ENCODE measurements around the gene ZNF772. TPM values are rescaled to one million over a fixed set of nuclear protein-coding genes. Genes with fewer than 3 reads are reported as not detected.
A peak's percentile ranks its signal among the peaks of the same experiment; 100 is the strongest.
"Not testable (repeated sequence)": the region's sequence is repeated elsewhere in the genome, so short reads cannot be mapped to it uniquely, and the experiment has no call there.

The ZNF772 gene
- polyA plus RNA-seq: 10 to 100 TPM in 1 of 4 donors, 1 to 10 TPM in 2, under 1 TPM in 1; 0.27 to 13.2 (median 2.2) TPM
- long read RNA-seq, donor 1, full-length matches to known transcripts: 4 of 4 reads
- long read RNA-seq, donor 1, partial matches to known transcripts: 0 of 4 reads
- long read RNA-seq, donor 1, other reads (novel, unspliced or antisense): 0 of 4 reads
- long read RNA-seq, donor 2: 0 reads
- long read RNA-seq, donor 3, partial matches to known transcripts: 0 of 2 reads
- long read RNA-seq, donor 3, other reads (novel, unspliced or antisense): 0 of 2 reads
- long read RNA-seq, donor 4: 0 reads
- long read RNA-seq, donor 5: 0 reads
- long read RNA-seq, donor 6, full-length matches to known transcripts: 3 of 3 reads
- long read RNA-seq, donor 6, partial matches to known transcripts: 0 of 3 reads
- long read RNA-seq, donor 6, other reads (novel, unspliced or antisense): 0 of 3 reads
- long read RNA-seq, donor 7, full-length matches to known transcripts: 3 of 21 reads
- long read RNA-seq, donor 7, partial matches to known transcripts: 18 of 21 reads
- long read RNA-seq, donor 7, other reads (novel, unspliced or antisense): 0 of 21 reads
- long read RNA-seq, donor 8: 0 reads
- long read RNA-seq, donor 9: 0 reads
- long read RNA-seq, donor 10: 0 reads

GRCh38 chr19:57477191-57478008 lies at the start of gene ZNF772:
ZNF772 (minus strand) TSS chr19:57477566; CDS start chr19:57477309, 257 bp downstream.
- 11 to 12% (median 11%) methylated on average over 38 of the region's 38 CpGs for WGBS, 3 donors
- FAIRE-seq: peak; percentile 10

GRCh38 chr19:57518021-57518420 lies 40.7 kb upstream of the ZNF772 start:
- not testable (repeated sequence) for H3K36me3 ChIP-seq (ENCODE audit: control insufficient read depth in 3 of 3, insufficient read depth in 2 of 3, low read depth in 1 of 3, low read length in 3 of 3); H3K4me1 ChIP-seq (ENCODE audit: control insufficient read depth in 3 of 3, insufficient read depth in 2 of 3, low read depth in 1 of 3, low read length in 2 of 3); FAIRE-seq; H3K27ac ChIP-seq (ENCODE audit: low read depth in 1 of 3, low read length in 2 of 3); H3K4me3 ChIP-seq (ENCODE audit: low read depth in 1 of 3, low read length in 3 of 3); H3K27me3 ChIP-seq (ENCODE audit: control insufficient read depth in 3 of 3, insufficient read depth in 3 of 3, low read length in 3 of 3); DNase-seq
- 87 to 92% (median 87%) methylated on average over 4 of the region's 4 CpGs for WGBS, 3 donors
- H3K9me3 ChIP-seq (ENCODE audit: control insufficient read depth in 2 of 2, insufficient read depth in 1 of 2, low read depth in 1 of 2, low read length in 1 of 2): peaks cover 1 to 29% of the 10 kb centered on the region in 2 donors

More at GRCh38 chr19:57477191-57478008, at the start of gene ZNF772:
- peak; percentile 93 to 97 for DNase-seq
- peaks cover 0 to 2% (median 0%) of the 10 kb centered on the region in 3 donors for H3K4me1 ChIP-seq (ENCODE audit: control insufficient read depth in 3 of 3, insufficient read depth in 2 of 3, low read depth in 1 of 3, low read length in 2 of 3)
- H3K4me3 ChIP-seq (ENCODE audit: low read depth in 1 of 3, low read length in 3 of 3): peak within 1 kb of the TSS; percentile 57 to 92 (median 65)
- H3K27ac ChIP-seq (ENCODE audit: low read depth in 1 of 3, low read length in 2 of 3): peak within 1 kb of the TSS in 2 of 3 donors; percentile 84 to 89
- no peaks in the 10 kb centered on the region for H3K27me3 ChIP-seq (ENCODE audit: control insufficient read depth in 3 of 3, insufficient read depth in 3 of 3, low read length in 3 of 3)
- peaks cover 16 to 28% (median 16%) of the 10 kb centered on the region in 3 donors for H3K36me3 ChIP-seq (ENCODE audit: control insufficient read depth in 3 of 3, insufficient read depth in 2 of 3, low read depth in 1 of 3, low read length in 3 of 3)
- peaks cover 16 to 54% of the 10 kb centered on the region in 2 donors for H3K9me3 ChIP-seq (ENCODE audit: control insufficient read depth in 2 of 2, insufficient read depth in 1 of 2, low read depth in 1 of 2, low read length in 1 of 2)

- Histone ChIP-seq H3K27ac (ENCODE audit: low read depth in 1 of 3, low read length in 2 of 3) (no peak overlapping the region), H3K4me1 (ENCODE audit: control insufficient read depth in 3 of 3, insufficient read depth in 2 of 3, low read depth in 1 of 3, low read length in 2 of 3) (no peaks in the 10 kb centered on the region), H3K9me3 (ENCODE audit: control insufficient read depth in 2 of 2, insufficient read depth in 1 of 2, low read depth in 1 of 2, low read length in 1 of 2) (peaks cover 3 to 34% of the 10 kb centered on the region in 2 donors), H3K36me3 (ENCODE audit: control insufficient read depth in 3 of 3, insufficient read depth in 2 of 3, low read depth in 1 of 3, low read length in 3 of 3) (peaks cover 2 to 5% (median 3%) of the 10 kb centered on the region in 3 donors), H3K4me3 (ENCODE audit: low read depth in 1 of 3, low read length in 3 of 3) (no peak overlapping the region), H3K27me3 (ENCODE audit: control insufficient read depth in 3 of 3, insufficient read depth in 3 of 3, low read length in 3 of 3) (no peaks in the 10 kb centered on the region)
- FAIRE-seq: no peak
- 88 to 94% (median 91%) methylated on average over 5 of the region's 5 CpGs for WGBS, 3 donors
- DNase-seq: no peak
Observed at GRCh38 chr19:57515255-57515654, 37.9 kb upstream of the ZNF772 start.

- Histone ChIP-seq H3K27ac (ENCODE audit: low read depth in 1 of 3, low read length in 2 of 3) (no peak overlapping the region), H3K4me1 (ENCODE audit: control insufficient read depth in 3 of 3, insufficient read depth in 2 of 3, low read depth in 1 of 3, low read length in 2 of 3) (no peaks in the 10 kb centered on the region), H3K27me3 (ENCODE audit: control insufficient read depth in 3 of 3, insufficient read depth in 3 of 3, low read length in 3 of 3) (no peaks in the 10 kb centered on the region), H3K36me3 (ENCODE audit: control insufficient read depth in 3 of 3, insufficient read depth in 2 of 3, low read depth in 1 of 3, low read length in 3 of 3) (peaks cover 2 to 5% (median 3%) of the 10 kb centered on the region in 3 donors), H3K9me3 (ENCODE audit: control insufficient read depth in 2 of 2, insufficient read depth in 1 of 2, low read depth in 1 of 2, low read length in 1 of 2) (peaks cover 3 to 35% of the 10 kb centered on the region in 2 donors), H3K4me3 (ENCODE audit: low read depth in 1 of 3, low read length in 3 of 3) (no peak overlapping the region)
- FAIRE-seq: no peak
- WGBS, 3 donors: 95 to 96% (median 95%) methylated on average over 6 of the region's 6 CpGs
- peak in 1 of 2 donors; percentile 25 for DNase-seq
Observed at GRCh38 chr19:57512845-57513244, 35.5 kb upstream of the ZNF772 start.

GRCh38 chr19:57511484-57511883 lies 34.1 kb upstream of the ZNF772 start:
- no peak for DNase-seq
- no peak for FAIRE-seq
- Histone ChIP-seq H3K9me3 (ENCODE audit: control insufficient read depth in 2 of 2, insufficient read depth in 1 of 2, low read depth in 1 of 2, low read length in 1 of 2) (peaks cover 3 to 38% of the 10 kb centered on the region in 2 donors), H3K36me3 (ENCODE audit: control insufficient read depth in 3 of 3, insufficient read depth in 2 of 3, low read depth in 1 of 3, low read length in 3 of 3) (peaks cover 8 to 11% (median 9%) of the 10 kb centered on the region in 3 donors), H3K27ac (ENCODE audit: low read depth in 1 of 3, low read length in 2 of 3) (no peak overlapping the region), H3K4me1 (ENCODE audit: control insufficient read depth in 3 of 3, insufficient read depth in 2 of 3, low read depth in 1 of 3, low read length in 2 of 3) (no peaks in the 10 kb centered on the region), H3K4me3 (ENCODE audit: low read depth in 1 of 3, low read length in 3 of 3) (no peak overlapping the region), H3K27me3 (ENCODE audit: control insufficient read depth in 3 of 3, insufficient read depth in 3 of 3, low read length in 3 of 3) (no peaks in the 10 kb centered on the region)

GRCh38 chr19:57506163-57506562 lies 28.8 kb upstream of the ZNF772 start:
- DNase-seq (no peak), FAIRE-seq (no peak)
- no peak overlapping the region for H3K27ac ChIP-seq (ENCODE audit: low read depth in 1 of 3, low read length in 2 of 3)
- WGBS, 3 donors: 74 to 92% (median 88%) methylated on average over 4 of the region's 4 CpGs
- peaks cover 0 to 56% of the 10 kb centered on the region in 2 donors for H3K9me3 ChIP-seq (ENCODE audit: control insufficient read depth in 2 of 2, insufficient read depth in 1 of 2, low read depth in 1 of 2, low read length in 1 of 2)
- H3K4me1 ChIP-seq (ENCODE audit: control insufficient read depth in 3 of 3, insufficient read depth in 2 of 3, low read depth in 1 of 3, low read length in 2 of 3): no peaks in the 10 kb centered on the region
- H3K4me3 ChIP-seq (ENCODE audit: low read depth in 1 of 3, low read length in 3 of 3): no peak overlapping the region
- H3K27me3 ChIP-seq (ENCODE audit: control insufficient read depth in 3 of 3, insufficient read depth in 3 of 3, low read length in 3 of 3): no peaks in the 10 kb centered on the region
- H3K36me3 ChIP-seq (ENCODE audit: control insufficient read depth in 3 of 3, insufficient read depth in 2 of 3, low read depth in 1 of 3, low read length in 3 of 3): peaks cover 24 to 37% (median 26%) of the 10 kb centered on the region in 3 donors

GRCh38 chr19:57500400-57500799 lies 23.0 kb upstream of the ZNF772 start:
- FAIRE-seq; H3K4me1 ChIP-seq (ENCODE audit: control insufficient read depth in 3 of 3, insufficient read depth in 2 of 3, low read depth in 1 of 3, low read length in 2 of 3); H3K27ac ChIP-seq (ENCODE audit: low read depth in 1 of 3, low read length in 2 of 3); H3K27me3 ChIP-seq (ENCODE audit: control insufficient read depth in 3 of 3, insufficient read depth in 3 of 3, low read length in 3 of 3); DNase-seq: not testable (repeated sequence)
- Histone ChIP-seq H3K9me3 (ENCODE audit: control insufficient read depth in 2 of 2, insufficient read depth in 1 of 2, low read depth in 1 of 2, low read length in 1 of 2) (peaks cover 0 to 37% of the 10 kb centered on the region in 2 donors), H3K36me3 (ENCODE audit: control insufficient read depth in 3 of 3, insufficient read depth in 2 of 3, low read depth in 1 of 3, low read length in 3 of 3) (peaks cover 8 to 23% (median 8%) of the 10 kb centered on the region in 3 donors), H3K4me3 (ENCODE audit: low read depth in 1 of 3, low read length in 3 of 3) (peak overlapping the region in 2 of 3 donors; percentile 18 to 30)
- 0 to 13% (median 13%) methylated on average over 1 of the region's 4 CpGs for WGBS, 3 donors
